Liver (tissue), 3 donors: ENCODE measurements around the gene OSBPL10.

ENCODE experiments used
- EGR1 ChIP-seq, 2 donors: IDR thresholded peaks; 2 replicates each; pipeline ENCODE4 v1.6.1; 2016 to 2018; ENCODE audit warnings: antibody characterized with exemption in 2 of 2, low read depth in 2 of 2
- TF ChIP-seq, protein P1 (sequence below): fragments of 150-350 bp; IDR thresholded peaks from 2 replicates; pipeline ENCODE4 v1.5.1; 2017; ENCODE audit warnings: improper control_type of control experiment, low read depth, low read length; ENCODE audit not compliant: missing input control
- donor health status: healthy.
- donor health status: healthy.

GRCh38 chr3:31823184-31823583 is 157.9 kb downstream of the OSBPL10 start:
- no peak for TF ChIP-seq EGR1 (IDR thresholded peaks at IDR 0.05; ENCODE audit: low read depth in 2 of 2)
- TF ChIP-seq, protein P1, sequence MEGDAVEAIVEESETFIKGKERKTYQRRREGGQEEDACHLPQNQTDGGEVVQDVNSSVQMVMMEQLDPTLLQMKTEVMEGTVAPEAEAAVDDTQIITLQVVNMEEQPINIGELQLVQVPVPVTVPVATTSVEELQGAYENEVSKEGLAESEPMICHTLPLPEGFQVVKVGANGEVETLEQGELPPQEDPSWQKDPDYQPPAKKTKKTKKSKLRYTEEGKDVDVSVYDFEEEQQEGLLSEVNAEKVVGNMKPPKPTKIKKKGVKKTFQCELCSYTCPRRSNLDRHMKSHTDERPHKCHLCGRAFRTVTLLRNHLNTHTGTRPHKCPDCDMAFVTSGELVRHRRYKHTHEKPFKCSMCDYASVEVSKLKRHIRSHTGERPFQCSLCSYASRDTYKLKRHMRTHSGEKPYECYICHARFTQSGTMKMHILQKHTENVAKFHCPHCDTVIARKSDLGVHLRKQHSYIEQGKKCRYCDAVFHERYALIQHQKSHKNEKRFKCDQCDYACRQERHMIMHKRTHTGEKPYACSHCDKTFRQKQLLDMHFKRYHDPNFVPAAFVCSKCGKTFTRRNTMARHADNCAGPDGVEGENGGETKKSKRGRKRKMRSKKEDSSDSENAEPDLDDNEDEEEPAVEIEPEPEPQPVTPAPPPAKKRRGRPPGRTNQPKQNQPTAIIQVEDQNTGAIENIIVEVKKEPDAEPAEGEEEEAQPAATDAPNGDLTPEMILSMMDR, result no peak
